ENCODE data around the gene DGKK.

Gene DGKK, protein sequence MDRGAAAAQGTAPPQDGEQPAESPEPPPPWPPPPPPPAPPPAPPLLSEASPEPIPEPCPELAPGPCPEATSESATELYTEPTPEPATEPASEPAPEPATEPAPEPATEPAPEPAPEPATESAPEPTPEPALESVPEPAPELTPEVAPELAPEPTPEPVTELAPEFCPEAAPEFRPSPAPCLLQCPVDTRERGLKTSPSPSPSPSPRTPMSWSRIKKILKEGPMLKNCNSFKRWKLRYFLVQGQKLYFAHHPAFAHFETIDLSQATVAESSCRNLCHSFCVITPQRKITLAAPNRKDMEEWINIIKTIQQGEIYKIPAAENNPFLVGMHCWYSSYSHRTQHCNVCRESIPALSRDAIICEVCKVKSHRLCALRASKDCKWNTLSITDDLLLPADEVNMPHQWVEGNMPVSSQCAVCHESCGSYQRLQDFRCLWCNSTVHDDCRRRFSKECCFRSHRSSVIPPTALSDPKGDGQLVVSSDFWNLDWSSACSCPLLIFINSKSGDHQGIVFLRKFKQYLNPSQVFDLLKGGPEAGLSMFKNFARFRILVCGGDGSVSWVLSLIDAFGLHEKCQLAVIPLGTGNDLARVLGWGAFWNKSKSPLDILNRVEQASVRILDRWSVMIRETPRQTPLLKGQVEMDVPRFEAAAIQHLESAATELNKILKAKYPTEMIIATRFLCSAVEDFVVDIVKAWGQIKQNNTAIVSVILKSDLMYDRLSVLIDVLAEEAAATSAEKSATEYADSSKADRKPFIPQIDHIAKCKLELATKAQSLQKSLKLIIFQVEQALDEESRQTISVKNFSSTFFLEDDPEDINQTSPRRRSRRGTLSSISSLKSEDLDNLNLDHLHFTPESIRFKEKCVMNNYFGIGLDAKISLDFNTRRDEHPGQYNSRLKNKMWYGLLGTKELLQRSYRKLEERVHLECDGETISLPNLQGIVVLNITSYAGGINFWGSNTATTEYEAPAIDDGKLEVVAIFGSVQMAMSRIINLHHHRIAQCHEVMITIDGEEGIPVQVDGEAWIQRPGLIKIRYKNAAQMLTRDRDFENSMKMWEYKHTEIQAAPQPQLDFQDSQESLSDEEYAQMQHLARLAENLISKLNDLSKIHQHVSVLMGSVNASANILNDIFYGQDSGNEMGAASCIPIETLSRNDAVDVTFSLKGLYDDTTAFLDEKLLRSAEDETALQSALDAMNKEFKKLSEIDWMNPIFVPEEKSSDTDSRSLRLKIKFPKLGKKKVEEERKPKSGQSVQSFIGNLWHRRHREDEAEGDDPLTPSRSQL

DNA sequence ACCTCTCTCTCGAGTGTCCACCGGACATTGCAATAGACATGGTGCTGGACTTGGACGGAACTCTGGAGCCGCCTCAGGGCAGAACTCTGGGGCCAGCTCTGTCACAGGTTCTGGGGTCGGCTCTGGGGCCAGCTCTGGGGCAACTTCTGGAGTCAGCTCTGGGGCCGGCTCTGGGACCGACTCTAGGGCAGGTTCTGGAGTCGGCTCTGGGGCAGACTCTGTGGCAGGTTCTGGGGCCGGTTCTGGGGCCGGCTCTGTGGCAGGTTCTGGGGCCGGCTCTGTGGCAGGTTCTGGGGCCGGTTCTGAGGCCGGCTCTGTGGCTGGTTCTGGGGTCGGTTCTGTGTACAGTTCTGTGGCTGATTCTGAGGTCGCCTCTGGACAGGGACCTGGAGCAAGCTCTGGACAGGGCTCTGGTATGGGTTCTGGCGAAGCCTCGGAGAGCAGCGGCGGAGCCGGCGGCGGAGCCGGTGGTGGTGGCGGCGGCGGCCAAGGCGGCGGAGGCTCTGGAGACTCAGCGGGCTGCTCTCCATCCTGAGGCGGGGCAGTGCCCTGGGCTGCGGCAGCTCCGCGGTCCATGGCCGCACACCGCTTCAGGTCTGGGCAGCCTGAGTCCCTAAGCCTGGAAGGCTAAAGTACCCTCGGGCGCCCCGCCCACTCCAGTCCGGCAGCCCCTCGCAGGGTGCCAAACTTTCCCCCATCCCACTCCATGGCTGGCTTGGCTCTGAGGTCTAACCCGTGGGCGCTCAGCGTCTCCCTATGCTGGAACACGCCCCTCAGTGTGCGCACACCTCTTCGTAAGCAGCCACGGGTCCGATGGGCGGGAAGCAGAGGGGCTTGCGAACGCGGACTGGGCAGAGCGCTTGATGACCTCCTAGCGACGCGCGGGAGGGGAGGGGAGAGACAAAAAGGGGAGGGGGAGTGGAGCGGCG, at the start of gene DGKK:
Gene DGKK (minus strand): TSS at position 723 of the 929 bp plus-strand sequence. CDS start 147 bp downstream, at position 576.
- DNase-seq (ENCODE audit: low read depth in 2 of 2): no peak

DNA sequence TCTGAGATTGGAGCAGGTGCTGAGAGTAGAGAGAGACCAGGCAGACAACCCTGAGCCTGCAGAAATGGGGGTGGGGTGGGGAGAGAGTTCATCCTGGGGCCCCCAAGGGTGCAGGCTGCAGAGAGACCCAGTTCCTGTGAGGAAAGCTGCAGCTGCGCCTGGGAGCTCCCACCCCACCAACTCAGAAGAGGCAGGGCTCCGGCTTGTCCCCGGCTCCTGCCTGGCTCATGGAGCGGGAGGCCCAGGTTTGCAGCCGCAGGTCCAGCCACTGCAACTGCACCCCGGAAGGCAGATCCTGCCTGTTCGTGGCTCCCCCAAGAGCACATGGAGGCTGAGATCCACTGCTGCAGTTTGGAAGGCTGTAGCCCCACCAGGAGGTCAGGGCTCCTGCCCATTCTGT, 44.2 kb upstream of the DGKK start:
- no peak for DNase-seq (ENCODE audit: low read depth in 2 of 2)

DNA sequence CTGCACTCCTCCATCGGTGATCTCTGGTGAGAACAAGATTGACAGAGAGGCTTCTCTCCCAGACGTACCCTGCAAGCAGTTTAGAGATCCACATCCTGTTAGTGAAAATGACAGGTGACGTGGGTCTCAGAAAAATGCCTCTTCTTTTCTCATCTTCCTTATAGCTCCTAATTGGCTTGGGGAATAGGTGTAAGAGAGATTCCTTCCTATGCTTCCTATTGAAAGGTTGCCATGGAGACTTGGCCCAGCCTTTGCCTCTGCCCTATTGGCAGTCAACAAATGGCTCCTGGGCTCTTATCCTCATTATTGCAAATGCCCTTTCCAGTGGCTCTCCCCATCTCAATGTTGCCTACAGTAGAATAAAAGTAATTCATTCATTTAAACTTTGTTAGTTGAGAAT, 26.5 kb upstream of the DGKK start:
- no peak for DNase-seq (ENCODE audit: low read depth in 2 of 2)

DNA sequence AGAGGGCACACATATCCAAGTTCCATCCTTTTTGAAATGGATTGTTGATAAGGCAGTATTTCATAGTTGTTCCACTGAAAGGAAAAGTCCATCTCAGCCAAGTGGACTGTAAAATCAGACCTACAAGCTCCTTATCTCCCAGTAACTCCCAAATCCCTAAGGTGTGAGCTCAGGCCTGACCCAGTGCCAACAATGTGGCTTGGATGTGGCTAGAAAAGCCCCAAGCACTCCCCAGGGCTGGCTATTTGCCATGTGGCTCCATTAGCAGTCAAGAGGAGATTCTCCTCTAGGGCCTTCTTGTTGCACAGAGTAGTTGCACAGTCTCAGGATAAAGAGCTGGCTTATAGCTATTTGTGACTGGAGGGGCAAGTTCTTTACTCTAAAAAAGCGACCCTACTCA, 25.0 kb upstream of the DGKK start:
- no peak for DNase-seq (ENCODE audit: low read depth in 2 of 2)

DNA sequence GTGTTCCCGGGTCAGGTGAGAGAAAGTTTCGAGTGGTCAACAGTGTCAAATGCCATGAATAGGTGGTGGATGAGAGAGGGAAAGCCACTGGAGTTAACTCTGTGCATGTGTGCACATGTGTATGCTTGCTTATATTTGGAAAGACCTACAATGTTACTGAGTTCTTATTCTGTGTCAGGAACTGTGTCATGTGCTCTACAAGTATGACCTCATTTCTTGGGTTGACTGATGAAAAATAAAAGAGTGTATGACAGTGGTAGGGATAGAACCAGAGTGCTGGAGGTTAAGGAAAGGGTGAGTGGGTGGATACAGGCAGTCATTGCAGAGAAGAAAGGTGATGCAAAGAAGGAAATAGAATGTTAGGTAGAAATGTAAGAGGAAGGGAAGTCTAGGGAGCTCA, 22.1 kb upstream of the DGKK start:
- DNase-seq (ENCODE audit: low read depth in 2 of 2): no peak

DNA sequence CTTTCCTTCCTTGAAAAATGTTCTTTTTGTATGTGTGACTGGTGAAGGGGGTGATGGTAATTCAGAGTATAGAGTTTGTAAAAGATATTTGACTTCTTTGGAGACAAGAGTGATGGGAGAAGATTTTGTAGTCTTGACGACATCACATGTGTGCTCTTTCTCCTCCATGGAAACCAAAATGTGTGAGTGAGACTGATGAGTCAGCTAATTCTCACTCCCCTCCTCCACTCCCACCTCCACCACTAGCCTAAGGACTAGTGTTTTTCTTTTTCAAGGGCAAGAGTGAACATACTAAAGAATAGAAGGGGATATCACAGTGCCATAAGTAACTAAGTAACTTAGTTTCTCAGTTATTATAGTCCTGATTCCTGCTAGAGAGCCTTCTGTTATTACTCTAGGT, 14.0 kb upstream of the DGKK start:
- no peak for DNase-seq (ENCODE audit: low read depth in 2 of 2)

DNA sequence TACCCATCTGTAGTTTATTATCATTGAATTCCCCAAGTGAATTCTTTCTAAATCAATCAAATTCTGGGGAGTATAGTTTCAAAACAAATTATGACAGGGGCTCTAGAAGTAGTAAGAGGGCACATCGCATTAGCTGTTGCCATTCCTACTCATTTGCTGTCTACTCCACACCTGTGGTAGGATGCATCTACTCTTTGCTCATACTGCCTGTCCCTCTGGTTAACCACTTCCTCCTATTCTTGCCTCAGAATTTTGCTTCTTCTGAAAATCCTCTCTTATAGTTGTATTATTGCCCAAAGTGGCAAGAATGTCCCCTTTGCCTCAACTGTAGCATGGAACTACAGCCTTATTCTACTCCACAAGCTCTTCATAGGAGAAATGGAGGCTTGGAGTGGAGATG, 12.7 kb upstream of the DGKK start:
- DNase-seq (ENCODE audit: low read depth in 2 of 2): no peak

DNA sequence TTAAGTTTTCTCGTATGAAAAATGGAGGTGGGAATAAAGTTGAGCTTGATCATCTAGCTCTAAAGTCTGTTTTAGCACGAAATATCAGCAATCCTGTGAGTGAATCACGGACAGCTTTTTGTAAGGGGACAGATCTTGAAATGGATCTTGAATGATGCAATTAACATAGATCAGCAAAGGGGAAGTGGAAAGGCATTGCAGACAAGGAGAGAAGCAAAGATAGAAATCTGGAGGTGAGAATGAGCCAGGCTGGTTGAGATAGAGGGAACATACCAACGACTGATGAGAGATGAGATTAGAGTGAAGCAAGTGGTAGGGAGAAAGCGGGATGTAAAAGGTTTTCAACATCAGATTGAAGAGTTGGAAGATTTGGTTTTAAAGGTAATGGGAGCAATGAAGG, 4.6 kb upstream of the DGKK start:
- DNase-seq (ENCODE audit: low read depth in 2 of 2): no peak

DNA sequence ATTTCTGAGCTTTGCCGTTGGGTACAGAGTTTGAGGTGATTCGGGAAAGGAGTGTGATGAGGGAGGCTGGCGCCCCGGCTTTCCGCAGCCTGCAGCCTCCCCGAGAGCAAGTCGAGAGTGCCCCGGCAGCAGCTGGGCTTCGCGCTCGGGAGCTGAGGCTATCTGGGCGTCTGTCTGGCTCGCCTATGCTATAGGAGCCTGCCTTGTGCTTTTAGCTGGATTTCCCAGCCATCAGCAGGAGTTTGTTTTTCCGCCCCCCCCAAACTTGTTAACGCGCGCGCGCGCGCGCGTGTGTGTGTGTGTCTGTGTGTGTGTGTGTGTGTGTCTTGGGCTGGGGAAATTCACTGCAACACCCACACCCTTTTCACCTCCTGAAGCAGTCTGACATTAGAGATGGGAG, 765 bp upstream of the DGKK start:
- no peak for DNase-seq (ENCODE audit: low read depth in 2 of 2)

DNA sequence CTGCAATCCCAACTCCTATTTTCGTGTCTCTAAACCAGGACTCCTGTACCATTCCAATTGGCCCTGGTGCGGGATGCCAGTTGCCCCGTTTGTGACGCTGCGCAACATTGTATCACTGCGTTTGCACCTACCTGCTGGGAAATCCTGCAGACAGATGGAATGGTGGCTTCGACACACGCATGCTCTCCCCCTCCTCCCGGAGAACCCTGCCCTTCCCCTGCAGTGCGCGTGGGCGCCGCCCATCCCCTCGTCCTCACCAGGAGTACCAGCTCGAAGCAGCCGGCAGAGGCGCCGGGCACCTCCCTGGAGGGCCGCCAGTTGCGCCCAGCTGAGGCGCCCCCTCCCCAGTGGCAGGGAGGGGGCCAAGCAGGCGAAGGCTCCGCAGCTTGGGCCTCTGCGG, 1.4 kb downstream of the DGKK start:
- DNase-seq (ENCODE audit: low read depth in 2 of 2): no peak

DNA sequence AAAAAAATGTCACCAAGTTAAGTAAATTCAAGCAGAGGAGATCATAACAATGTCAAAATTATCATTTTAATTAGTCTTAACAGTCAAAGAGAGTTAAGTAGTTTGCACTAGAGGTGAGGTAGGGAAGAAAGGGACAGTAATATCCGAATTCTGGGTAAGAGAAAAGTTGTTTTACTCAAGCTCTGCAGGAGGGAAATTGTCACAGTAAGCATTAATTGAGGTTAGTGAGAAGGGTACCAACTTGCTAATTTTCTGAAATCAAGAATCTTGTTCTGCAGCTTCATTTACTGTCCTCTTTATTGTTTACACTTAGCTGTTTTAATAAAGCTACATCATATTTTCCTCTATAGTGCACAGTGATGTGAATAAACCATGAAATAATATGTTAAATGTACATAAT, 11.0 kb downstream of the DGKK start:
- DNase-seq (ENCODE audit: low read depth in 2 of 2): no peak

DNA sequence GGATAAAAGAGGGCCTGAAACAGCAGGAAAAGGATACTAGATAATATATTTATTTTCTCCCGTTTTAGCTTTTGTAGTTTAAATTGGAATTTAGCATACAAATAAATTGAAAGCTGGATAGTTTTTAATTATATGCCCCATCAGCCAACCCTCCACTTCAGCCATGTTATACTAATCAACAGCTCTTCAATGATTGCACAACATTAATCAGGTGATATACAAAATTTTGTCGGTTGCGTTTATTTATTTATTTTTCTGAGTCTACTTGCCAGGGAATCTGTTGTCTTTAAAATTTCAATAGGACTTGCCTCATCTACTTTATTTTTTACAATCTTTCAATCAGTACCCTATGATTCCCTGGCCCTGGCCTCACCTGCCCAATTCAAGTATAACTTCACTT, 12.1 kb downstream of the DGKK start:
- no peak for DNase-seq (ENCODE audit: low read depth in 2 of 2)

DNA sequence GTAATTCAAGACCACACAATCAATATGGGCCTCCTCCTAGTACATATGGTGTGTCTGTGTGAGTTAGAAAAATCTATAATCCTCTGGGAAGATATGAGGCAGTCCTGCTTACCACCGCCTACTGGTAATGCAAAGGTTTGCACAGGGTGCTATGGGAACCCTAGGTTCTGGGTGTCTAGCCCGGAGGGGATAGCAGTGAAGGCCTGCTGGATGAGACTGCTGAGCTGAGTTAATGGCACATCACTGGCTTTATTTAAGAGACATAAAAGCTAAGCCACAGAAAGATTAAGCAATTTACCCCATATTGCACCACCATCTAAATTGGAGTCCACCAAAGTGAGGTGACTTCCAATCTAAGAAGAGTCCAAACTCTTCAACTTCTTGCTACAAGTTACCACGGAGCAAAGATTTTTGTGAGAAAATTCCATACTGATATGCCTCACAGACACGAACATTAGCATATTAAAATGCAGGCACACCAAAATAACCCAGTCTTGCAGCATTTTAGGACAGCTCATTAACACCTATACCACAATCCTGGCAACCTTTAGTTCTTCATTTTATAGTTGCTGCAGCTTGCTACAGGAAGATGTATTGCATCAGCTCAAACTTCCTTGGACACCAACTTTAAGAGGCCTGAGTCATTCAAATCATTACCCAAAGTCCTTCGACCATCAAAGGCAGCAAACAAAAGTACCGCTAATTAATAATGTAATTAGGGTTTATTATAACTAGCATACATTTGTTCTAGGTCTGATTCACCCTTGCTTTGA, 13.7 kb downstream of the DGKK start:
- DNase-seq (ENCODE audit: low read depth in 2 of 2): no peak

DNA sequence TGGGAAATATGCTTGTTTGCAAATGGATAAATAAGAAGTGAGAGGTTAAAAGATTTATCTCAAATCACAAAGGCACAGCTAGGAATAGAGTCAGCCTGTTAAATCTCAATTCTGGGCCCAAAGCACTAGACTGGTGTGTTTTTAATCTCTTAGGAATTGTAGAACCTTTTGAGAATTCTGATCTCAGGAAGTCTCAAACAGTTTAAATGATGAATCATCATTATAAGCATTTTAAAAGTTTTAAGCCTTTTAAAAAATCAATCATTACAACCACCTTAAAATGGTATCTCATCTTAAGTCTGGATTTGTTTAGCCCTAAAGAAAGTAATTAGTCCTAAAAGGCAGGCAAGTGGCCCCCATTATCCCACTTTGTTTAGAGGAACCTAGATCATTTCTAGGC, 17.8 kb downstream of the DGKK start:
- DNase-seq (ENCODE audit: low read depth in 2 of 2): no peak

DNA sequence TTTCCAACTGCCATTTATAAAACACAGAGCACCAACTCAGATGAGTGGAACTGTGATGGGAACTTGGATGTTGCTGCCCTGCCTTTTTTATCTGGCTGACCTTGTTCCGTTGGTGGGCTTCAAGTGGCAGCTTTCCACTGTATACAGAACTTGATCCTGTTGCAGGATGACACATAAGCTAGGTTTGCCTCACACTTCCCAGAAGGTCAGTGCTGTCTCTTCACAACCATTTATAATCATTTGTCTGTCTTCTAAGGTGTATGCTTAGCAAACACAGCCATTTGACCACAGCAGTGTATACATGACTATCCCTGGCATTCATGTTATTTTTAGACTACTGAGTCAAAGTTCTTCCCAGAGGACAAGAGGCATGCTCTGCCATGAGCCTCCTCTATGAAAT, 20.3 kb downstream of the DGKK start:
- no peak for DNase-seq (ENCODE audit: low read depth in 2 of 2)

DNA sequence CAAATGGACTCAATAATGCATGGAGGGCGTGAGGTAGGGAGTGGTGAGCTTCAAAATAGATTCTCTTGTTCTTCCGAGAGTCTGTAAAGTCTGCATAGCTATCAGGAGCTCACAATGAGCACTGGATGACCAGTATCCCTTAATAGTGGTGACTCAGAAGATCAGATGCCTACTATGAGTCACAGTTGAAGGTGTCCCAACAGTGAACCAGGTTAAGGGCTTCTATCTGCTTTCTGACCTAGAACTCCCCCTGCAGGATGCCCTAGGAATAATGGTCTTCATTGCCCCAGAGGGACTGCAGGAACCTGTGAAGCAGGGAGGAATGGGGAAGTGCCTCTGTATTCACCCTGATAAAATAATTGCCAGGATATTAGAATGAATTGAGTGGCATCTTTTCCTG, 22.1 kb downstream of the DGKK start:
- no peak for DNase-seq (ENCODE audit: low read depth in 2 of 2)

DNA sequence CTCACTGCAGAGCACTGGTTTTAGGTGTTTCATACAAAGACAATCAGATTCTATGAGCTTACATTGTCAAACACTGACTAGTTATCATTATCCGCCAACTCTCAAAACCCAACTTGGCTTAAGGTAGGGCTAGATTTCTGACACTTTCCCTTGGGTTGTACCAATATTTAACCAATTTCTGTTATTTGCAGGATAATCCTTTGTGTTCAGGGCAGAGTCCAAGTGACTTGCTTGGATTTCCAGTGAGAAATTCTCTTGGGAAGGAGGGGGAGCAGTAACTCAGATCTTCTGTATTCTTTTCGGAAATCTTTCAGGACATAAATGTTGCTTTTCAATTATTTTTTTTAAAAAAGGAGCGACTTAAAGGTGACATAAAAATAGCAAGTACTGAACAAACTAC, 23.1 kb downstream of the DGKK start:
- no peak for DNase-seq (ENCODE audit: low read depth in 2 of 2)

DNA sequence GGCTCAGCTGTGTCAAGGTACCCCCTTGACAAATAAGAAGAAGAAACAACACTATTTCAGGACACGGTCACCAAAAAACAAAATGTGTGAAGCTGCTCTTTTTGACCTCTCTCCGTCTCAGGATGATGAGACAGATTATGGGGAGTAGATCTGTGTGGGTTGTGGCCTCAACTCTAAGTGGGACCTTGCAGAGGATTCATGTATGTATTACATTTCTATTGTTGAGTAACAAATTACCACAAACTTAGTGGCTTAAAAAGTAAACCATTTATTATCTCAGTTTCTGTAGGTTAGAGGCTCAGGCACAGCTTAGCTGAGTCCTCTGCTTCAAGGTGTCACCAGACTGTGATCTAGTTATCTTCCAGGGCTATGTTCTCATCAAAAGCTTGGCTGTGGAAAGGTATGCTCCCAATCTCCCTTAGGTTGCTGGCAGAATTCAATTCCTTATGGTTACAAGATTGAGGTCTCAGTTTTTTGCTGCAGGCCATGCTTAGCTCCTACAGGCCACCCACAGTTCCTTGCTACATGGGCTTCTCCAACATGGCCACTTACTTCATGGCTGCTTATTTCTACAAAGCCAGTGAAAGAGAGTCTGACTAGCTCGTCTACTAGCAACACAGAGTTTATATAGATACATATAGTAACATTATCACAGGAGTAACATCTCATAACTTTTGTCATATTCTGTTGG, 28.1 kb downstream of the DGKK start:
- DNase-seq (ENCODE audit: low read depth in 2 of 2): no peak

DNA sequence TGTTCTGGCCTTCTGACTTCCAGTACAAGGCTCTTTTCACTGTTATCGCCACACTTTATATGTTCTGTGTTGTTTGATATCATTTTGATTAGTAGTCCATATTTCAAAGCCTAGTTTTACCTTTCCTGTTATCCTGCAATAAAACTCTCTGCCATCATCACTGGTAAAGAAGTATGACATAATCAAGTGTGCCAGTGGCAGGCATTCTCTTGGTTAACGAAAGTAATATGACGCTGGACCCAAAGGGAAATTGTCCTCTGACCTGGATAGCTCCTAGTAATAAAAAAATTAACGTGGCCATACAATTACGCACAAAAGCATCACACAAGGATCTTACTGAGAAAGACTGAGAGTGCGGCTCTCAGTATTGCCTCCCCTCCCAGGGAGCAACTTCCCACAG, 33.8 kb downstream of the DGKK start:
- DNase-seq (ENCODE audit: low read depth in 2 of 2): no peak

DNA sequence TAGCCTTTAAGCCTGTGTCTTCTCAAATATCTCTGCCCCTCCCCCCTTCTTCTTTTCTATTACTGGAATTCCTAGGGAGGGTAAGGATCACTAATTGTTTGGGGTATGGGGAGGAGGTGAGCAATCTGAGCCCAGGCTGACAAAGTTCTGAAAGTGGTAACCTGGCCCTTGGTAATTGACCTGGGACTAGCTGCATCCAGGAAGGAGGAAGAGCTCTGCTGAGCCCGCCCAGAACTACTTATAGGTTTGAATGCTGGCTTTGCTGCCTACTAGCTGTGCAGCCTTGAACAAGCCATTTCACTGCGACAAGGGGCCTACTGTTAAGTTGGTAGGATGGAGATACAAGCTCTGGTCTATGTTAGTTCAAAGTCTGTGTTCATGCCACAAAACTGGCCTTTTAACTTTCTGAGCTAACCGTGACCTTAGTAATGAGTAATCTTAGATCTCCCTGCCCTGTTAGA, 37.8 kb downstream of the DGKK start:
- DNase-seq (ENCODE audit: low read depth in 2 of 2): no peak

Data from stimulated activated CD8-positive, alpha-beta memory T cell treated with anti-CD3 and anti-CD28 coated beads, Interleukin-2, amount 100 ng/mL, for 48 hours (primary cell).